Body of pancreas (tissue), 4 donors: ENCODE data around the gene LPCAT3.

Experiments used
- POLR2A ChIP-seq, 3 donors: fragments of 450-650 bp; IDR thresholded peaks; one replicate each; pipeline ENCODE4 v1.6.1; 2016; ENCODE audit warnings: antibody characterized with exemption in 3 of 3, mild to moderate bottlenecking in 2 of 3
- TF ChIP-seq, protein P1 (sequence below), 7 experiments: fragments of 450-650 bp in 4 of 7; fragments of 200-600 bp in 3 of 7; sonication (generic) in 3 of 7; IDR thresholded peaks; one replicate each; pipeline ENCODE4 v1.5.1; 2016 to 2019; ENCODE audit warnings: antibody characterized with exemption in 7 of 7

DNA sequence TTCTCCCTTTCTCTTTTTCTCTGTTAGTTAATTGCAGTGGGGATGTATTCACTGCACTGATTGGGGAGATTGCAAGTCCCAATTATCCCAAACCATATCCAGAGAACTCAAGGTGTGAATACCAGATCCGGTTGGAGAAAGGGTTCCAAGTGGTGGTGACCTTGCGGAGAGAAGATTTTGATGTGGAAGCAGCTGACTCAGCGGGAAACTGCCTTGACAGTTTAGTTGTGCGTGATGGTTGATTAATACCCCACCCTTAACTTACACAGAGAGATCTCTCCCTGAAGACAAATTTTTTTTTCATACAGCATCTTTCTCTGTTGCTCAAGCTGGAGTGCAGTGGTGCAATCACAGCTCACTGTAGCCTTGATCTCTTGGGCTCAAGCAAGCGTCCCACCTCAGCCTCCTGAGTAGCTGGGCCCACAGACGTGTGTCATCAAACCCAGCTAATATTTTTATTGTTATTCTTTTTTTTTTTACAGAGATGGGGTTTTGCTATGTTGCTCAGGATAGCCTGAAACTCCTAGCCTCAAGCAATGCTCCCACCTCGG lies 46.9 kb upstream of the LPCAT3 start:
- TF ChIP-seq, protein P1, sequence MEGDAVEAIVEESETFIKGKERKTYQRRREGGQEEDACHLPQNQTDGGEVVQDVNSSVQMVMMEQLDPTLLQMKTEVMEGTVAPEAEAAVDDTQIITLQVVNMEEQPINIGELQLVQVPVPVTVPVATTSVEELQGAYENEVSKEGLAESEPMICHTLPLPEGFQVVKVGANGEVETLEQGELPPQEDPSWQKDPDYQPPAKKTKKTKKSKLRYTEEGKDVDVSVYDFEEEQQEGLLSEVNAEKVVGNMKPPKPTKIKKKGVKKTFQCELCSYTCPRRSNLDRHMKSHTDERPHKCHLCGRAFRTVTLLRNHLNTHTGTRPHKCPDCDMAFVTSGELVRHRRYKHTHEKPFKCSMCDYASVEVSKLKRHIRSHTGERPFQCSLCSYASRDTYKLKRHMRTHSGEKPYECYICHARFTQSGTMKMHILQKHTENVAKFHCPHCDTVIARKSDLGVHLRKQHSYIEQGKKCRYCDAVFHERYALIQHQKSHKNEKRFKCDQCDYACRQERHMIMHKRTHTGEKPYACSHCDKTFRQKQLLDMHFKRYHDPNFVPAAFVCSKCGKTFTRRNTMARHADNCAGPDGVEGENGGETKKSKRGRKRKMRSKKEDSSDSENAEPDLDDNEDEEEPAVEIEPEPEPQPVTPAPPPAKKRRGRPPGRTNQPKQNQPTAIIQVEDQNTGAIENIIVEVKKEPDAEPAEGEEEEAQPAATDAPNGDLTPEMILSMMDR (IDR thresholded peaks at IDR 0.05), result no peak
- no peak for TF ChIP-seq POLR2A (IDR thresholded peaks at IDR 0.05)
